ENCODE measurements around the gene CNOT3. TPM values are rescaled to one million over a fixed set of nuclear protein-coding genes. Genes with fewer than 3 reads are reported as not detected.

The CNOT3 gene
- total RNA-seq, 1 experiment from 2014 or later = 91.2 TPM

DNA sequence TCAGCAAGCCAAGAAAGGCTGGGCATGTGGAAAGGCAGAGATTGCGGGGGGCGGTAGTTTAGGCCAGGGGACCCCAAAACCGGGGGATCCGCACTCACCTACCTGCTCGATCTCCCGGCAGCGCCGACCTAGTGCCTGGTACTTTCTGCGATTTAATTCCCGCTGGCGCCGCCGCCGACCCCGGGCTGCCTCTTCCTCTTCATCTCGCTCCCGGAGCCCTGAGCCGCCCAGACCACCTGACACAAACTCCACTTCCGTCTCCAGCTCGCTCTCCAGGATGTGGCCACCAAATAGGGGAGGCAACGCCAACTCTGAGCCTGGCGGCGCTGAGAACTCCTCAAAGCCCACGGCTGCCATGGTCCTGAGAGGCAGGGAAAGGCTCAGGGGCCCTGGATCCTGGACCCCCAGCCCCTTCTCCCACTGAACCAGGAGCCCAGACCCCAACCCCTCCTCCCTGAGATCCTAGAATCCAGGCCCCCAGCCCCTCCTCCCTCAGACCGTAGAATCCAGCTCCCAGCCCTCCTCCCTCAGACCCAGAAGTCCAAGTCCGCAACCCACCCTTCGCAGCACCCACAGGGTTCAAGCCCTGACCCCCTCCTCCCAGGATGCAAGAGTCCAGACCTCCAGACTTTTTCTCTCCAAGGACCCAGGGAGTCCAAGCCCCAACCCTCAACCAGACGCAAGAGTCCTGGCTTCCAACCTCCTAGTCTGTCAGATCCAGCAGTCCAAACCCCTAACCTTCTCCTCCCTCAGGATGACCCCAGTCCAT lies 23.0 kb upstream of the CNOT3 start:
- no peak for DNase-seq
- Mint-ChIP-seq H3K27ac (peak overlapping the region; percentile 93 to 99 (median 94)), H3K36me3 (ENCODE audit: insufficient read depth in 1 of 3, low read depth in 3 of 3) (peaks cover 15 to 51% (median 49%) of the 10 kb centered on the region in 3 experiments), H3K4me3 (peak overlapping the region; percentile 82 to 94), H3K27me3 (ENCODE audit: low read depth) (peaks cover 1% of the 10 kb centered on the region), H3K9me3 (peaks cover 2 to 7% of the 10 kb centered on the region in 2 experiments; a peak in 4 of 5 replicates), H3K4me1 (peaks cover 9 to 18% of the 10 kb centered on the region in 2 experiments)
- H2AK5ac ChIP-seq (ENCODE audit: insufficient read length, low read length) = no peak overlapping the region
- H3K4ac ChIP-seq (ENCODE audit: low read depth, low read length) = no peak overlapping the region
- no peak overlapping the region for H2BK12ac ChIP-seq (ENCODE audit: insufficient read length, low read depth, low read length)
- no peak overlapping the region for H2AFZ ChIP-seq (ENCODE audit: low read length)
- TF ChIP-seq, protein P1, sequence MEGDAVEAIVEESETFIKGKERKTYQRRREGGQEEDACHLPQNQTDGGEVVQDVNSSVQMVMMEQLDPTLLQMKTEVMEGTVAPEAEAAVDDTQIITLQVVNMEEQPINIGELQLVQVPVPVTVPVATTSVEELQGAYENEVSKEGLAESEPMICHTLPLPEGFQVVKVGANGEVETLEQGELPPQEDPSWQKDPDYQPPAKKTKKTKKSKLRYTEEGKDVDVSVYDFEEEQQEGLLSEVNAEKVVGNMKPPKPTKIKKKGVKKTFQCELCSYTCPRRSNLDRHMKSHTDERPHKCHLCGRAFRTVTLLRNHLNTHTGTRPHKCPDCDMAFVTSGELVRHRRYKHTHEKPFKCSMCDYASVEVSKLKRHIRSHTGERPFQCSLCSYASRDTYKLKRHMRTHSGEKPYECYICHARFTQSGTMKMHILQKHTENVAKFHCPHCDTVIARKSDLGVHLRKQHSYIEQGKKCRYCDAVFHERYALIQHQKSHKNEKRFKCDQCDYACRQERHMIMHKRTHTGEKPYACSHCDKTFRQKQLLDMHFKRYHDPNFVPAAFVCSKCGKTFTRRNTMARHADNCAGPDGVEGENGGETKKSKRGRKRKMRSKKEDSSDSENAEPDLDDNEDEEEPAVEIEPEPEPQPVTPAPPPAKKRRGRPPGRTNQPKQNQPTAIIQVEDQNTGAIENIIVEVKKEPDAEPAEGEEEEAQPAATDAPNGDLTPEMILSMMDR (conservative IDR thresholded peaks at IDR 0.05) = no peak
- H3K9me3 ChIP-seq (ENCODE audit: control insufficient read depth, low read depth, low read length) = no peaks in the 10 kb centered on the region
- peaks cover 7% of the 10 kb centered on the region for H3K23me2 ChIP-seq (ENCODE audit: insufficient read length, low read depth, low read length, poor library complexity, severe bottlenecking)
- H4K91ac ChIP-seq (ENCODE audit: insufficient read length, low read depth, low read length) = no peak overlapping the region
- no peaks in the 10 kb centered on the region for H4K20me1 ChIP-seq (ENCODE audit: control insufficient read depth, insufficient read depth, insufficient read length)
- H3K79me2 ChIP-seq (ENCODE audit: insufficient read depth, low read length) = no peaks in the 10 kb centered on the region; the same call in 1 of the 2 replicates
- H2BK15ac ChIP-seq (ENCODE audit: low read depth, low read length) = no peak overlapping the region
- no peak overlapping the region for H3T11ph ChIP-seq (ENCODE audit: low read length)
- no peak overlapping the region for H2BK20ac ChIP-seq (ENCODE audit: low read depth, low read length, poor library complexity, severe bottlenecking)
- H4K5ac ChIP-seq (ENCODE audit: insufficient read length, low read depth, low read length) = no peak overlapping the region
- no peak overlapping the region for H4K8ac ChIP-seq (replicated peaks; ENCODE audit: insufficient read length, low read depth, low read length)
- no peak overlapping the region for H3K14ac ChIP-seq (ENCODE audit: insufficient read depth, low read length)
- no peak overlapping the region for H2BK120ac ChIP-seq (ENCODE audit: low read depth, low read length, poor library complexity, severe bottlenecking)
- H3K9ac ChIP-seq (ENCODE audit: extremely low read depth, insufficient read length, low read length) = peak overlapping the region; percentile 5
- no CpG with 5 or more reads among the region's 28 CpGs for WGBS (ENCODE audit: extremely low coverage, insufficient read length, low lambda C conversion rate)
- H3K23ac ChIP-seq (ENCODE audit: insufficient read length, low read depth, low read length) = no peak overlapping the region
- no peaks in the 10 kb centered on the region for H3K27me3 ChIP-seq (ENCODE audit: insufficient read depth, low read length)
- H3K4me2 ChIP-seq (ENCODE audit: insufficient read depth, insufficient read length, low read length) = peak overlapping the region; percentile 85
- no peak overlapping the region for H3K56ac ChIP-seq (ENCODE audit: insufficient read length, low read depth, low read length)
- no peak overlapping the region for H3K18ac ChIP-seq (ENCODE audit: insufficient read length, low read depth, low read length)
- H3K27ac ChIP-seq (ENCODE audit: insufficient read length, low read depth, low read length) = no peak overlapping the region
- no peaks in the 10 kb centered on the region; the same call in 1 of the 2 replicates for H3K4me1 ChIP-seq (ENCODE audit: insufficient read depth, low read length)
- H2BK5ac ChIP-seq (ENCODE audit: insufficient read length, low read length) = no peak overlapping the region
- peaks cover 7% of the 10 kb centered on the region for H3K79me1 ChIP-seq (ENCODE audit: insufficient read depth, low read depth, low read length, poor library complexity, severe bottlenecking)

Measured in H9 (cell line).